GM12892 (cell line): ENCODE results near the gene SNRPD2.

Experiments
- POLR2A ChIP-seq: IDR thresholded peaks from 2 replicates; pipeline ENCODE4 v1.6.1; 2011; ENCODE audit warnings: low read depth, low read length, control low read depth
- POLR2AphosphoS5 ChIP-seq: IDR thresholded peaks from 2 replicates; pipeline ENCODE4 v1.6.1; 2011; ENCODE audit warnings: low read depth, low read length, control low read depth
- TAF1 ChIP-seq: IDR thresholded peaks from 2 replicates; pipeline ENCODE4 v1.6.1; 2011; ENCODE audit warnings: low read depth, mild to moderate bottlenecking, control low read depth, low read length, borderline replicate concordance

GRCh38 chr19:45676851-45677263 is 14.9 kb downstream of the SNRPD2 start:
- TF ChIP-seq POLR2AphosphoS5 (no peak), POLR2A (no peak), TAF1 (no peak)
